ENCODE data around the gene RHBDD2. TPM values are rescaled to one million over a fixed set of nuclear protein-coding genes. Genes with fewer than 3 reads are reported as not detected.

Gene RHBDD2
- total and polyA plus RNA-seq, 2 experiments from 2014 or later: 61.1 to 178 TPM

DNA sequence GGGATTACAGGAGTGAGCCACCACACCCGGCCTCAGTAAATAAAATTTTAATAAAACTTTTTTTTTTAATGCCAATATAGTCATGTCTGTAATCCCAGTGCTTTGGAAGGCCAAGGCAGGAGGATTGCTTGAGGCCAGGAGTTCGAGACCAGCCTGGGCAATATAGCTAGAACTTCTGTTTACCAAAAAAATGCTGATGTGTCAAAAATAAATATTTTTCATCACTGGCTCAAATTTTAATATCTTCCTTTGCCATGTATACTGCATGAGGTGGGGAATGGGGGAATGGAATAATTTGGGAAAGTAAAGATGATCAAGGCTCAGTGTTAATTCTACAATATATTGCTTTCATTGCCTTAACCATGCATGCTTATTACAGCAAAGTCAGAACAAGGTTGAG, 10.7 kb upstream of the RHBDD2 start:
- DNase-seq (ENCODE audit: low spot score): no peak
- Histone ChIP-seq H3K27me3 (no peaks in the 10 kb centered on the region), H3K9me3 (ENCODE audit: low read depth) (no peaks in the 10 kb centered on the region), H3K27ac (no peak overlapping the region), H3K79me2 (no peaks in the 10 kb centered on the region), H2AFZ (no peak overlapping the region), H3K36me3 (replicated peaks; ENCODE audit: insufficient read depth, low read depth) (no peaks in the 10 kb centered on the region), H3K4me1 (ENCODE audit: insufficient read depth) (no peaks in the 10 kb centered on the region), H3K4me3 (no peak overlapping the region), H3K4me2 (no peak overlapping the region), H4K20me1 (ENCODE audit: insufficient read depth, poor library complexity, severe bottlenecking) (no peaks in the 10 kb centered on the region), H3K9me2 (replicated peaks; ENCODE audit: insufficient read depth) (no peaks in the 10 kb centered on the region)
- TF ChIP-seq EZH2 (IDR thresholded peaks at IDR 0.05; ENCODE audit: borderline replicate concordance) (no peak), EZH2phosphoT487 (IDR thresholded peaks at IDR 0.05; ENCODE audit: low read depth, severe bottlenecking, unreplicated experiment) (no peak)
- TF ChIP-seq, protein P1, sequence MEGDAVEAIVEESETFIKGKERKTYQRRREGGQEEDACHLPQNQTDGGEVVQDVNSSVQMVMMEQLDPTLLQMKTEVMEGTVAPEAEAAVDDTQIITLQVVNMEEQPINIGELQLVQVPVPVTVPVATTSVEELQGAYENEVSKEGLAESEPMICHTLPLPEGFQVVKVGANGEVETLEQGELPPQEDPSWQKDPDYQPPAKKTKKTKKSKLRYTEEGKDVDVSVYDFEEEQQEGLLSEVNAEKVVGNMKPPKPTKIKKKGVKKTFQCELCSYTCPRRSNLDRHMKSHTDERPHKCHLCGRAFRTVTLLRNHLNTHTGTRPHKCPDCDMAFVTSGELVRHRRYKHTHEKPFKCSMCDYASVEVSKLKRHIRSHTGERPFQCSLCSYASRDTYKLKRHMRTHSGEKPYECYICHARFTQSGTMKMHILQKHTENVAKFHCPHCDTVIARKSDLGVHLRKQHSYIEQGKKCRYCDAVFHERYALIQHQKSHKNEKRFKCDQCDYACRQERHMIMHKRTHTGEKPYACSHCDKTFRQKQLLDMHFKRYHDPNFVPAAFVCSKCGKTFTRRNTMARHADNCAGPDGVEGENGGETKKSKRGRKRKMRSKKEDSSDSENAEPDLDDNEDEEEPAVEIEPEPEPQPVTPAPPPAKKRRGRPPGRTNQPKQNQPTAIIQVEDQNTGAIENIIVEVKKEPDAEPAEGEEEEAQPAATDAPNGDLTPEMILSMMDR (IDR thresholded peaks at IDR 0.05; ENCODE audit: poor library complexity): no peak
- 100% methylated on average over 2 of the region's 2 CpGs for WGBS (ENCODE audit: low lambda C conversion rate, missing lambda C conversion rate)

DNA sequence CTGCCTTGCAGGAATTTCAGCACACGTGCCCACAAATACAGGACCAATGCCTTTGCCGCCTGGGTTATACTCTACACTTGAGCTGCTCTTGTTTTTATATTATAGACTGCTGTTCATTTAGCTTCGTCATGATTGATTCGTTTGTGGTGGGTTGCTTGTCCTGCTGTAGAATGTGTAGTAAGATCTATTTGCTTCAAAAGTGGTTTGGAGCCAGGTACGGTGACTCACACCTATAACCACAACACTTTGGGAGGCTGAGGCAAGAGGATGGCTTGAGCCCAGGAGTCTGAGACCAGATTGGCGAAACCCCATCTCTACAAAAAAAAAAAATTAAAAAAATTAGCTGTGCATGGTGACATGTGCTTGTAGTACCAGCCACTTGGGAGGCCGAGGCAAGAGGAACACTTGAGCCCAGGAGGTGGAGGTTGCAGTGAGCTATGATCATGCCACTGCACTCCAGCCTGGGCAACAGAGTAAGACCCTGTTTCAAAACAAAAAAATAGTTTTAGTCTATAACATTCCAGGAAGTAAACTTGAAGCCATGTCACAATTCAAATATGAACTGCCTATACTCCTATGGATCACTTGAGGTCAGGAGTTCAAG, 9.0 kb upstream of the RHBDD2 start:
- H3K27ac ChIP-seq: no peak overlapping the region
- H3K9me2 ChIP-seq (replicated peaks; ENCODE audit: insufficient read depth): no peaks in the 10 kb centered on the region
- no peak overlapping the region for H3K4me2 ChIP-seq
- no peak overlapping the region for H2AFZ ChIP-seq
- DNase-seq (ENCODE audit: low spot score): no peak
- H3K79me2 ChIP-seq: no peaks in the 10 kb centered on the region
- no peaks in the 10 kb centered on the region for H3K27me3 ChIP-seq
- no peaks in the 10 kb centered on the region for H3K9me3 ChIP-seq (ENCODE audit: low read depth)
- no peaks in the 10 kb centered on the region for H4K20me1 ChIP-seq (ENCODE audit: insufficient read depth, poor library complexity, severe bottlenecking)
- TF ChIP-seq, protein P1 (IDR thresholded peaks at IDR 0.05; ENCODE audit: poor library complexity): no peak
- TF ChIP-seq EZH2 (IDR thresholded peaks at IDR 0.05; ENCODE audit: borderline replicate concordance) (no peak), EZH2phosphoT487 (IDR thresholded peaks at IDR 0.05; ENCODE audit: low read depth, severe bottlenecking, unreplicated experiment) (no peak)
- no peaks in the 10 kb centered on the region for H3K36me3 ChIP-seq (replicated peaks; ENCODE audit: insufficient read depth, low read depth)
- H3K4me1 ChIP-seq (ENCODE audit: insufficient read depth): no peaks in the 10 kb centered on the region
- WGBS (ENCODE audit: low lambda C conversion rate, missing lambda C conversion rate): 80% methylated on average over 7 of the region's 7 CpGs
- no peak overlapping the region for H3K4me3 ChIP-seq

DNA sequence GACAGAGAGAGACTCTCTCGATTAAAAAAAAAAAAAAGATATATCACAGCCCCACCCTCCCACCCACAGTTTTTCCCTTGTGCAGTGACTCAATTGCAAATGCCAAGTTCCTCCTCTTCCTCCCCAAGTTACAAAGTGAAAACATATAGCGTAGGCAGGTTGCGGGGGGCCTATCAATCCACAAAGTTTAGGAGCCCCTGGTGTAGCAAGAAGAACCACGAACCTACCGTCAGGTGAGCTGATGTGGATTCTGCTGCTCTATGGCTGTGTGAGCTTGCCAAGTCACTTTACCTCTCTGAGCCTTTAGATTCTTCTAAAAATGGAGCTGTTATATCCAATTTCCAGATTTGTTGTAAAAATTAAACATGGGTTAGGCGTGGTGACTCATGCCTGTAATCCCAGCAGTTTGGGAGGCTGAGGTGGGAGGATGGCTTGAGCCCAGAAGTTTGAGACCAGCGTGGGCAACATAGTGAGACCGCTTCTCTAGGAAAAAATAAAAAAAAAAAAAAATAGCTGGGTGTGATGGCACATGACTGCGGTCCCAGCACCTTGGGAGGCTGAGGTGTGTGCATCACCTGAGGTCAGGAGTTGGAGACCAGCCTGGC, 8.2 kb upstream of the RHBDD2 start:
- Histone ChIP-seq H3K36me3 (replicated peaks; ENCODE audit: insufficient read depth, low read depth) (no peaks in the 10 kb centered on the region), H3K27me3 (no peaks in the 10 kb centered on the region), H3K4me2 (no peak overlapping the region), H3K9me3 (ENCODE audit: low read depth) (no peaks in the 10 kb centered on the region), H3K79me2 (no peaks in the 10 kb centered on the region), H3K4me1 (ENCODE audit: insufficient read depth) (no peaks in the 10 kb centered on the region), H3K9me2 (replicated peaks; ENCODE audit: insufficient read depth) (no peaks in the 10 kb centered on the region), H2AFZ (no peak overlapping the region), H3K4me3 (no peak overlapping the region), H4K20me1 (ENCODE audit: insufficient read depth, poor library complexity, severe bottlenecking) (no peaks in the 10 kb centered on the region), H3K27ac (no peak overlapping the region)
- TF ChIP-seq EZH2phosphoT487 (IDR thresholded peaks at IDR 0.05; ENCODE audit: low read depth, severe bottlenecking, unreplicated experiment) (no peak), EZH2 (IDR thresholded peaks at IDR 0.05; ENCODE audit: borderline replicate concordance) (no peak)
- TF ChIP-seq, protein P1 (IDR thresholded peaks at IDR 0.05; ENCODE audit: poor library complexity): no peak
- 94% methylated on average over 8 of the region's 9 CpGs for WGBS (ENCODE audit: low lambda C conversion rate, missing lambda C conversion rate)
- no peak for DNase-seq (ENCODE audit: low spot score)
